LNCAP (cell line): ENCODE measurements around the gene ZNF768.

ENCODE experiments used
- TF ChIP-seq, protein P1 (sequence below): fragments of 450-650 bp; IDR thresholded peaks from 2 replicates; pipeline ENCODE4 v1.5.1; 2017; ENCODE audit warnings: mild to moderate bottlenecking

ZNF768 gene

DNA sequence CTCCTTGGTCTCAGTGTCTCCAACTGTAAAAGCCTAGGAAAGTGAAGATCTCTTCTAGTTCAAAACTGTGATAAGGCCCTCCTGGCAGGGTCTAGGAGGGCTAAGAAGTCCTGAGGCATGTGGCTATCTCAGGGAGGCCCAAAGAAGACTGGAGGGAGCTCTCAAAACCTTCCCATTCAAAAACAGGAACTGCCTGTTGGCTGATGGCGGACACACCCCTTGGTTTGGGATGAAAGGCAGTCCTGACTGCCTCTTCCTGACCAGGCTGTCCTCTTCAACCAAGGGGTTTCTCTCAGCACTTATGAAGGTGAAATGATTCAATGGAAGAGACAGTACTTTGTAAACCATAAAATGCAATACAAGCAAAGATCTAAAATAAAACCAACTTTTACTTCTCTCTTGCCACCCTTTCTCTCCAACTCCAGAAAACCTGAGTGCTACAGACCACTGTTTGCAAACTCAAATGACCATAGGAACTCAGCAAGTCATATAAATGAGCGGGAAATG lies 27.1 kb upstream of the ZNF768 start:
- TF ChIP-seq, protein P1, sequence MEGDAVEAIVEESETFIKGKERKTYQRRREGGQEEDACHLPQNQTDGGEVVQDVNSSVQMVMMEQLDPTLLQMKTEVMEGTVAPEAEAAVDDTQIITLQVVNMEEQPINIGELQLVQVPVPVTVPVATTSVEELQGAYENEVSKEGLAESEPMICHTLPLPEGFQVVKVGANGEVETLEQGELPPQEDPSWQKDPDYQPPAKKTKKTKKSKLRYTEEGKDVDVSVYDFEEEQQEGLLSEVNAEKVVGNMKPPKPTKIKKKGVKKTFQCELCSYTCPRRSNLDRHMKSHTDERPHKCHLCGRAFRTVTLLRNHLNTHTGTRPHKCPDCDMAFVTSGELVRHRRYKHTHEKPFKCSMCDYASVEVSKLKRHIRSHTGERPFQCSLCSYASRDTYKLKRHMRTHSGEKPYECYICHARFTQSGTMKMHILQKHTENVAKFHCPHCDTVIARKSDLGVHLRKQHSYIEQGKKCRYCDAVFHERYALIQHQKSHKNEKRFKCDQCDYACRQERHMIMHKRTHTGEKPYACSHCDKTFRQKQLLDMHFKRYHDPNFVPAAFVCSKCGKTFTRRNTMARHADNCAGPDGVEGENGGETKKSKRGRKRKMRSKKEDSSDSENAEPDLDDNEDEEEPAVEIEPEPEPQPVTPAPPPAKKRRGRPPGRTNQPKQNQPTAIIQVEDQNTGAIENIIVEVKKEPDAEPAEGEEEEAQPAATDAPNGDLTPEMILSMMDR: no peak

DNA sequence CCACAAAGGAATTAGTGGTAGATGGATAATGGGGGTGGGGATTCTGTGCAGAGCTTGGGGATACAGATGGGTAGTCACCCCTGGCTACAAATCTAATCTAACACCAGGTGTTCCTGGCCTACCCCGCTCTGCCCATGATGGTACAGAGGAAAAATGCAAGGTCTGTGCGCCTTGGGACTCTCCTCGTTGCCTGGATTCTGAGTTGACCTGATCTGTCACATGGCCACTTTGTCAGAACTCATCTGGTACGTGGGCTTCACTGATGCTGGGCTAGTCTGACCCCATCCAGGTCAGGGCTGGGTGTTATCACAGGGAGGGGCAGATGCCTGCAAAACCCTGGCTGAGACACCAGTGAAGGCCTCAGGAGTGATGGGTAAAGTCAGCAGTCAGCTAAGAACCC lies 26.6 kb upstream of the ZNF768 start:
- TF ChIP-seq, protein P1: no peak

DNA sequence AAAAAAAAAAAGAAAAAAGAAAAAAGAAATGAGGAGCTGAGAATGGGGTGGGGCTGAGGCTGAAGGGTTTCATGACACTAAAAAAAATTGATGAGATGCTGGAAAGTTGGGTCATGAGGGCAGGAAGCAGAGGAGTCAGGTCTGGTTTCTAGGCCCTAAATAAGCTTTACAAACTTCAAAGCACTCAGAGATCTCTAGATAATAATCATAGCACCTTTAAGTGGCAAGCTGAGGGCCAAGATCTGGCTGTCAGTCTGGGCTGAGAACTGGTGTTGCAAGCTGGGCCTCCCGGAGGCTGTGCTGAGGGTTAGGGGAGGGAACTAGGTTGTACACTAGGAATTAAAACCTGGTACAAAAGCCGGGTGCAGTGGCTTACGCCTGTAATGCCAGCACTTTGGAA lies 25.4 kb upstream of the ZNF768 start:
- TF ChIP-seq, protein P1: no peak

DNA sequence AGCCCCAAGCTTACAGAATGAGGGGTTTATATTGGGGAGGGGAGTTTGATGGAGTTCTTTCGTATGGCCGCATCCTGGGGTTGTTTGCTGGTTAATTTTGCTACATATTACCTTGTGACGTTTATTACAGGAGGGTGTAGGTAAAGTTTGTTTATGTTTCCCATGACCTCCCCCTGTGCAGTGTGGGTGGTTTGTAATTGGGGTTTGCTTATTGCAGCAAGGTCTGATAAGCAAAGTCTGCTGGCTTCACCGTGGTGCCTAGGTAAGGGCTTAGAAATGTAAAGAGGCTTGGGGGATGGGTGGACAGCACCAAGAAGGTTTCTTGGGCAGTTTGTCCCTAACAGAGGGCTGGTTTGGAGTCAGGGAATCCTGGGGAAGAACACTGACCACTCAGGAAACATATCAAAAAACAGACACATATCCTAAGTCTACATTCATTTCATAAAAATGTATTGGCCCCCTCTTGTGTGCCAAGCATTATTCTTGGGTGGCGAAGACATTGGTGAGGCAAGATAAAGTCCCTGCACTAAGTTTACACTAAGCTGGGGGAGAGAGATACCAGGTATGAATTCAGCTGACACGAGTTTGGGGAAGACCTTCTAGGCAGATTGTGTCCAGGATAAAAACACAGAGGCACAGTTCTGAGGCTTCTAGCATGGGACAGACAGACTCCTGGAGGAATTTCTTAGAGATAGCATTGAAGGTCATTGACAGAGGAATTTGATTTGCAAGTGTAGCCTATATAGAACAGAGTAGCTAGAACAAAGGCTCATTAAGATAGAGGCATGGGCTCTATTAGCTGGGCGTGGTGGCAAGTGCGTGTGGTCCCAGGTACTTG lies 22.3 kb upstream of the ZNF768 start:
- TF ChIP-seq, protein P1: no peak

DNA sequence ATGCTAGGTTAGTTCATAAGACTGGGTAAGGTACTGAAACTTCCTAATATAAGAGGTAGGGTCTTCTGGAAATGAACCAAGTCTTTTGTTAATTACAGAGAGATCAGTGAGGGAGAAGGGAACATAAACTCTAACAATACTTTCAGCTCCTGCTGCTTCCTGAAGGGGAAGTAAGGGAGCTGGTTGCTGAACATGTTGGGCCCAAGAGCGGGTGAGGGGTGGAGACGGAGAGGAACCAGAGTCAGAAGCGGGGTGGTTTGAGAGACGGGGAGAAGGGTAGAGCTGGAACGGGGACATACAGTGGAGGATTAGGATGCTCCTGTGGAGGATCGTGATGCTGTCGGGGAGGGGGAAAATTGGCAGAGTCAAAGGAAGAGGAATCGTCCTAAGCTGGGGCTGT lies 19.7 kb upstream of the ZNF768 start:
- TF ChIP-seq, protein P1: no peak

DNA sequence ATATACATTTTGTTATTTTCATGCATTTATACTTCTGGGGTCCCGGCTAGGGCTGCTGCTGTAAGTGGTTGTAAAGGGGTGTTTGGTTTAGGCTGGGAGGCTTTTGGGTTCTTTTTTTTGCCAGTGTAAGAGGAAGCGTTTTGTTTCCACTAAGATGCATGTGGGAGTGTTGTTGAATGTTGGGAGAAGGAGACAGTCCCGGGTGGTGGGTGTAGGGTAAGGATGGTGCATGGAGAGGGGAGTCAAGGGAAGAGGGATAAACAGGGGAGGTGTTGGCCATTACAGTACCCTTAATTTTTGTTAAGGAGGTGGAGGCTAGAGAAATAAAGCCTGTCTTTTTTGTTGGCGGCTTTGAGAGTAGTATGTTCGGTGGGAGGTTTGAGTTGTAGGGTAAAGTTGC lies 16.7 kb upstream of the ZNF768 start:
- TF ChIP-seq, protein P1: no peak

DNA sequence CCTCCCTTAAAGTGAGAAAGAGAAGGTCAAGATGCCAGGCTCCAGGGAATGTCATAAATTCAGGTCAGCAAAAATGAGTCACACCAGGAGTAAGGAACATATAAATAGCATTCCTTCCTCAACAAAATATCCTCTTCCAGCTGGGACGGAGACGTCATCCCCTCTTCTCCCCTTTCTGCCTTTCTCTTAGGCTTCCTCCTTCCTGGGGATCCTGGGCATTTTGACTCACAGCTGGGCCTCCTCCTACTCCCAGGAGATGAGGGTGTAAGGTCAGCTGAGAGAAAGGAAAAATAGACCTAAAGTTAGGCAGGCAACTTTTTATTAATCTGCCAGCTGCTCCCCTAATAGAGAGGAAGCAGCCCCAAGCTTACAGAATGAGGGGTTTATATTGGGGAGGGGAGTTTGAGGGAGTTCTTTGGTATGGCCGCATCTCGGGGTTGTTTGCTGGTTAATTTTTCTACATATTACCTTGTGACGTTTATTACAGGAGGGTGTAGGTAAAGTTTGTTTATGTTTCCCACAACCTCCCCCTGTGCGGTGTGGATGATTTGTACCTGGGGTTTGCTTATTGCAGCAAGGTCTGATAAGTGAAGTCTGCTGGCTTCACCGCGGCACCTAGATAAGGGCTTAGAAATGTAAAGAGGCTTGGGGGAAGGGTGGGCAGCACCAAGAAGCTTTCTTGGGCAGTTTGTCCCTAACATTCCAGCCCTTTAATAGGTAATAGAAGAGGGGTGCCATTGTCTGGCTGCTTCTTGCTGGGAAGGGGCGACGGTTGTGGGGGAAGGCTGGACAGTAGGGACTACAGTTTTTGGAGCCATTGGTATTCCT lies 15.3 kb upstream of the ZNF768 start:
- TF ChIP-seq, protein P1: no peak
